Adipose tissue (tissue), 3 donors: ENCODE results near the gene KRT86. TPM values are rescaled to one million over a fixed set of nuclear protein-coding genes. Genes with fewer than 3 reads are reported as not detected.
"Not testable (repeated sequence)": the region's sequence is repeated elsewhere in the genome, so short reads cannot be mapped to it uniquely, and the experiment has no call there.

Source experiments
- H3K27ac ChIP-seq: one replicate; pipeline ENCODE4 v1.5.1; 2013; ENCODE audit warnings: low read depth, low read length
- WGBS, 3 donors: extraction: QIAGEN DNeasy Blood & Tissue Kit; methylation state at CpG; one replicate each; pipeline ENCODE4 v1.1.7; 2013; 5-methylcytosine and 5-hydroxymethylcytosine counted together
- polyA plus RNA-seq, 3 donors: library from polyadenylated mRNA; stranded (reverse); fragments of 200-250 nt; gene quantifications; one replicate each; pipeline ENCODE4 v1.2.3, GENCODE V29; 2013
- donor health status: healthy with polysubstance abuse.
- donor health status: Bipolar disorder and iron deficiency.
- donor health status: healthy.

KRT86 gene
- polyA plus RNA-seq, 3 donors = 1.2 TPM; not detected in 2

GRCh38 chr12:52236386-52237050, 37.9 kb upstream of the KRT86 start:
- 74 to 88% (median 87%) methylated on average over 3 of the region's 3 CpGs for WGBS, 3 donors
- H3K27ac ChIP-seq = no peak overlapping the region

GRCh38 chr12:52238207-52238840, 36.1 kb upstream of the KRT86 start:
- H3K27ac ChIP-seq = no peak overlapping the region
- 84 to 88% (median 85%) methylated on average over 4 of the region's 4 CpGs for WGBS, 3 donors

GRCh38 chr12:52238916-52239646, 35.4 kb upstream of the KRT86 start:
- WGBS, 3 donors = 88 to 91% (median 88%) methylated on average over 7 of the region's 7 CpGs
- H3K27ac ChIP-seq = no peak overlapping the region

- no peak overlapping the region for H3K27ac ChIP-seq
- WGBS, 3 donors = 69 to 87% (median 79%) methylated on average over 2 of the region's 2 CpGs
Observed at GRCh38 chr12:52239767-52240166, 34.7 kb upstream of the KRT86 start.

- not testable (repeated sequence) for H3K27ac ChIP-seq
Observed at GRCh38 chr12:52240247-52240646, 34.2 kb upstream of the KRT86 start.

GRCh38 chr12:52241205-52241842, 33.1 kb upstream of the KRT86 start:
- H3K27ac ChIP-seq = no peak overlapping the region
- whole genome bisulfite sequencing, 3 donors = 77 to 96% (median 89%) methylated on average over 11 of the region's 11 CpGs

More at GRCh38 chr12:52240247-52240646, 34.2 kb upstream of the KRT86 start:
- 89 to 92% (median 92%) methylated on average over 6 of the region's 6 CpGs for WGBS, 3 donors

- no peak overlapping the region for H3K27ac ChIP-seq
- WGBS, 3 donors = 96 to 97% (median 96%) methylated on average over 11 of the region's 11 CpGs
Observed at GRCh38 chr12:52242442-52243258, 31.8 kb upstream of the KRT86 start.

- H3K27ac ChIP-seq = no peak overlapping the region
- 55 to 75% (median 75%) methylated on average over 5 of the region's 5 CpGs for WGBS, 3 donors
Observed at GRCh38 chr12:52243259-52243855, 31.1 kb upstream of the KRT86 start.

GRCh38 chr12:52243856-52244614, 30.4 kb upstream of the KRT86 start:
- 15 to 33% (median 26%) methylated on average over 11 to 12 of the region's 12 CpGs for WGBS, 3 donors

GRCh38 chr12:52244615-52244994, 29.8 kb upstream of the KRT86 start:
- H3K27ac ChIP-seq = no peak overlapping the region
- WGBS, 3 donors = 63 to 68% (median 67%) methylated on average over 3 of the region's 3 CpGs

More at GRCh38 chr12:52243856-52244614, 30.4 kb upstream of the KRT86 start:
- H3K27ac ChIP-seq = no peak overlapping the region

GRCh38 chr12:52245259-52245961, 29.0 kb upstream of the KRT86 start:
- WGBS, 3 donors = 69 to 91% (median 89%) methylated on average over 20 of the region's 20 CpGs
- H3K27ac ChIP-seq = no peak overlapping the region

- no peak overlapping the region for H3K27ac ChIP-seq
- WGBS, 3 donors = 72 to 83% (median 72%) methylated on average over 7 of the region's 7 CpGs
Observed at GRCh38 chr12:52245962-52246569, 28.4 kb upstream of the KRT86 start.

- 34 to 66% (median 66%) methylated on average over 10 of the region's 10 CpGs for WGBS, 3 donors
- no peak overlapping the region for H3K27ac ChIP-seq
Observed at GRCh38 chr12:52246720-52247621, 27.5 kb upstream of the KRT86 start.

- H3K27ac ChIP-seq = no peak overlapping the region
- 40 to 88% (median 74%) methylated on average over 10 of the region's 10 CpGs for WGBS, 3 donors
Observed at GRCh38 chr12:52247622-52248540, 26.6 kb upstream of the KRT86 start.
